Progenitor cell of endocrine pancreas (in vitro differentiated cells): ENCODE results near the gene INTS1. TPM values are rescaled to one million over a fixed set of nuclear protein-coding genes. Genes with fewer than 3 reads are reported as not detected.

Source experiments
- DNase-seq: peaks from one replicate; pipeline ENCODE4 v3.0.0; 2021; ENCODE audit warnings: low spot score; ENCODE audit not compliant: unreplicated experiment
- H3K27ac Mint-ChIP-seq: 2 replicates; pipeline ENCODE4 v1.8.0; 2021; ENCODE audit warnings: mild to moderate bottlenecking, moderate library complexity, mixed read lengths
- H3K27me3 Mint-ChIP-seq: 2 replicates; pipeline ENCODE4 v1.8.0; 2021; ENCODE audit warnings: mixed read lengths
- H3K36me3 Mint-ChIP-seq: 2 replicates; pipeline ENCODE4 v1.8.0; 2022; ENCODE audit warnings: mixed read lengths; ENCODE audit not compliant: insufficient read depth
- H3K4me1 Mint-ChIP-seq: 2 replicates; pipeline ENCODE4 v1.8.0; 2021; ENCODE audit warnings: low read depth, mixed read lengths
- H3K4me3 Mint-ChIP-seq: 2 replicates; pipeline ENCODE4 v1.8.0; 2021; ENCODE audit warnings: low read depth, mild to moderate bottlenecking, moderate library complexity, mixed read lengths
- H3K9me3 Mint-ChIP-seq: 2 replicates; pipeline ENCODE4 v1.8.0; 2021; ENCODE audit warnings: low read depth, mixed read lengths
- total RNA-seq: library from RNA; stranded (reverse); gene quantifications from 2 replicates; pipeline ENCODE4 v1.2.1, GENCODE V29; 2021
- TF ChIP-seq, protein P1 (sequence below): fragments of 200-600 bp; sonication (generic); IDR thresholded peaks from one replicate; pipeline ENCODE4 v1.5.0; 2021; ENCODE audit warnings: antibody characterized with exemption, mild to moderate bottlenecking; ENCODE audit not compliant: unreplicated experiment

INTS1 gene
- total RNA-seq, 1 donor from 2014 or later: 145 TPM

DNA sequence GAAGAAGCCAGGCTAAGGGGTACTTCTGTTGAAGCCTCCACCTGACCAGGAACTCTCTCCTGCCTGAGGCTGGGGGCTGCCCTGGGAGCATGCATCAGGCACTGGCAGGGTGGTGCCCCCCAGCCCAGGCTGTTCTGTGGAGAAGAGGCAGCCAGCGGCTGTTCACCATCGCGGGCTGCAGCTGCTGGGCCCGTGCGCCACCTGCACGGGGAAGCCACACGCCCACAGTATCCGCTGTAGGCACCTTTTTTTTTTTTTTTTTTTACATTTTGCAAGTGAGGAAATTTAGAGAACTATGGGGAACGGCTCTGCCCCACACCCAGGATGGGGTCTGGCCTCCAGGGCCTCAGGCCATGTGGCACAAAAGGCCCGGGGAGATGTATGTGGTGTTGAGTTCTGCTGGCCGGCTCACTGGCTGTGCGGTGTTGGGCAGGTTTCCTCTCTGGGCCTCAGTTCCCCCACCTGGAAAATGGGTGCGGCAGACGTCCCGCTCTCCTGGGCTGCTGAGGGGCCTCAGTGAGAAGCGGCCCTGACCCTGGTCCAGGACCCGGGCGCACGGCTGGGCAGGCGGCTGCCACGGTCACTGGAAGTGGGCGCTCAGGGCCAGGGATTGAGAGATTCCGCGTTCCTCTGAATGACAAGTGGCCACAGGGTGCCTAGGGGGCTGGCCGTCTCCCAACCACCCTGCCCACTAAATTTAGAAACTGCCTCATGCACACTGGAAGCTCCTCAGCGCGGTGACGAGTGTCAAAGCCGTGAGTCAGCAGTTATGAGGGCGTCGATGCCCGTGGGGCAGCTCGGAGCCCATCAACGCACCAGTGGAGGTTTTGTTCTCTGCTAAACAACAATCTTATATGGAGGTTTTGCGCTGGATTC lies 8.8 kb upstream of the INTS1 start:
- Mint-ChIP-seq H3K4me1 (peaks cover 6% of the 10 kb centered on the region), H3K36me3 (no peaks in the 10 kb centered on the region), H3K27me3 (no peaks in the 10 kb centered on the region), H3K27ac (no peak overlapping the region), H3K4me3 (no peak overlapping the region), H3K9me3 (no peaks in the 10 kb centered on the region)
- TF ChIP-seq, protein P1, sequence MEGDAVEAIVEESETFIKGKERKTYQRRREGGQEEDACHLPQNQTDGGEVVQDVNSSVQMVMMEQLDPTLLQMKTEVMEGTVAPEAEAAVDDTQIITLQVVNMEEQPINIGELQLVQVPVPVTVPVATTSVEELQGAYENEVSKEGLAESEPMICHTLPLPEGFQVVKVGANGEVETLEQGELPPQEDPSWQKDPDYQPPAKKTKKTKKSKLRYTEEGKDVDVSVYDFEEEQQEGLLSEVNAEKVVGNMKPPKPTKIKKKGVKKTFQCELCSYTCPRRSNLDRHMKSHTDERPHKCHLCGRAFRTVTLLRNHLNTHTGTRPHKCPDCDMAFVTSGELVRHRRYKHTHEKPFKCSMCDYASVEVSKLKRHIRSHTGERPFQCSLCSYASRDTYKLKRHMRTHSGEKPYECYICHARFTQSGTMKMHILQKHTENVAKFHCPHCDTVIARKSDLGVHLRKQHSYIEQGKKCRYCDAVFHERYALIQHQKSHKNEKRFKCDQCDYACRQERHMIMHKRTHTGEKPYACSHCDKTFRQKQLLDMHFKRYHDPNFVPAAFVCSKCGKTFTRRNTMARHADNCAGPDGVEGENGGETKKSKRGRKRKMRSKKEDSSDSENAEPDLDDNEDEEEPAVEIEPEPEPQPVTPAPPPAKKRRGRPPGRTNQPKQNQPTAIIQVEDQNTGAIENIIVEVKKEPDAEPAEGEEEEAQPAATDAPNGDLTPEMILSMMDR: no peak
- no peak for DNase-seq

DNA sequence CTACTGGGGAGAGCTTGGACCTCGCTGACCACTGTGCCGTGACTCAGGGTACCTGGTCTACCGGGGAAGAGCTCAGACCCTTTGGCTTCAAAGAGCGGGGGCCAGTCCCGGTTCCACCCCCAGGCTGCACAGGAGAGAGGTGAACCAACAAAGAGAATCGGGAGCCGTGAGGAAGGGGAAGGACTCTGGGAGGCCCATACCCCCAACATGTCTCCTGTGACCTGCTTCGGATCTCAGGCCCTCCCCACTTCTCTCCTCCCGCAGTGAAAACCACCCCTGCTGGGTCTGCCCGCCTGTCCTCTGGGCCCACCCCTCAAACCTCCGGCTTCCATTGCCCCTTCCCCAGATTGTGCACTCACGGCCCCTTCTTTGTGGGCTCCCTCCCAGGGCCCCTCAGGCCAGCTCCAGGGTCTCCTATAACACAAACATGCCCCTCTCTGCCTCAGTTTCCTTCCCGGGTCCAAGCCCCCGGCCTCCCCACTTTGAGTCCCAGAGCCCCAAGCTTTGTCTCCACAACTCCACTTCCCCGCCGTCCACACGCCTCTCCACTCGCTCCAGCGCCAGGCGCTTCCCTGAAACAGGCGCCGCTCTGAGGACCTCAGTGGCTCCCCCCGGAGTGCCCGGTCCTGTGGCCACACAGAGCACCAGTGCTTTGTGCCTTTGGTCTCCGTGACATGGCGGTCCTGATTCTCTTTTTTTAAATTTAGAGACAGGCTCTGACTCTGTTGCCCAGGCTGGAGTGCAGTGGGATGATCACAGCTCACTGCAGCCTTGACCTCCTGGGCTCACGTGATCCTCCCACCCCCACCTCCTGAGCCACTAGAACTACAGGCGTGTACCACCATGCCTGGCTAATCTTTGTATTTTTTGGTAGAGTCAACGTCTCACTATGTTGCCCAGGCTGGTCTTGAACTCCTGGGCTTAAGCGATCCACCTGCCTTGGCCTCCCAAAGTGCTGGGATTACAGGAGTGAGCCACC lies 7.5 kb upstream of the INTS1 start:
- Mint-ChIP-seq H3K27ac (no peak overlapping the region), H3K4me1 (peaks cover 9% of the 10 kb centered on the region), H3K36me3 (no peaks in the 10 kb centered on the region), H3K4me3 (no peak overlapping the region), H3K27me3 (no peaks in the 10 kb centered on the region), H3K9me3 (no peaks in the 10 kb centered on the region)
- DNase-seq: no peak
- TF ChIP-seq, protein P1: no peak

DNA sequence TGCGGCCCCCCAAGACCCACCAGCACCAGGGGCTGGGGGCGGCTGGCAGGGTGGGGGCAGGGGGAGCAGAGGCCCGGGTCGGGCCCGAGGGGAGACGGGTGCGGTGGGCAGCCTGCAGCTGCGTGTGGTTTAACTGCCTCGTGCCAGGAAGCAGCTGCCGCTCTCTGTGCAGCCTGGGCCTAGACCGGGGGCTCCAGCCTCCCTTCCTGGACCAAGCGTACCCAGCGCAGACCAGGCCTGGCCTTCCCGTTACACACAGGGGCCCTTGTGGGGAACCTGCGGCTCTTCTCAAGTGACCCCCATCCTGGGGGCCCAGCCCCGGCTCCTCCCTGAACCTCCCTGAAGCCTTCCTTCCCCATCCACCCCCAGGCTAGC lies 6.6 kb upstream of the INTS1 start:
- no peaks in the 10 kb centered on the region for H3K36me3 Mint-ChIP-seq
- H3K27ac Mint-ChIP-seq: no peak overlapping the region
- H3K9me3 Mint-ChIP-seq: no peaks in the 10 kb centered on the region
- TF ChIP-seq, protein P1: no peak
- H3K4me3 Mint-ChIP-seq: no peak overlapping the region
- H3K4me1 Mint-ChIP-seq: peaks cover 8% of the 10 kb centered on the region
- no peaks in the 10 kb centered on the region for H3K27me3 Mint-ChIP-seq
- DNase-seq: no peak

DNA sequence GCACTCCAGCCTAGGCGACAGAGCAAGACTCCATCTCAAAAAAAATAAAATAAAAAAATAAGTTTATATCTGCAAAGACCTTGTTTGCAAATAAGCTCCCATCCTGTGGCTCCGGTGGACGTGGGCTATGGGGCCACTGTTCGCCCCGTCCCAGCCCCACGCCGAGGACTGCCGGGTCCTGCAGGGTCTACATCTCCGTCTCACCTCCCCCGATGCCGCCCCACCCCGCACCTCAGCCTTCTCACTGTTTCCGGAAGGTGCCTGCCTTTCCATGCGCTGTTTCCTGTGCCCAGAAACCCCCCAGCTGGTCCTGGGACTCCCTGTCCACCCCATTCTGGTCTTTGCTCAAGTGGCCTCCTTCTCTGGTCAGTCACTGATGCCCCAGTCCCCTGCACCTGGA lies 5.0 kb upstream of the INTS1 start:
- TF ChIP-seq, protein P1: no peak
- no peak overlapping the region for H3K27ac Mint-ChIP-seq
- no peaks in the 10 kb centered on the region for H3K36me3 Mint-ChIP-seq
- H3K4me1 Mint-ChIP-seq: peaks cover 11% of the 10 kb centered on the region
- H3K27me3 Mint-ChIP-seq: no peaks in the 10 kb centered on the region
- no peak for DNase-seq
- no peak overlapping the region for H3K4me3 Mint-ChIP-seq
- no peaks in the 10 kb centered on the region for H3K9me3 Mint-ChIP-seq

DNA sequence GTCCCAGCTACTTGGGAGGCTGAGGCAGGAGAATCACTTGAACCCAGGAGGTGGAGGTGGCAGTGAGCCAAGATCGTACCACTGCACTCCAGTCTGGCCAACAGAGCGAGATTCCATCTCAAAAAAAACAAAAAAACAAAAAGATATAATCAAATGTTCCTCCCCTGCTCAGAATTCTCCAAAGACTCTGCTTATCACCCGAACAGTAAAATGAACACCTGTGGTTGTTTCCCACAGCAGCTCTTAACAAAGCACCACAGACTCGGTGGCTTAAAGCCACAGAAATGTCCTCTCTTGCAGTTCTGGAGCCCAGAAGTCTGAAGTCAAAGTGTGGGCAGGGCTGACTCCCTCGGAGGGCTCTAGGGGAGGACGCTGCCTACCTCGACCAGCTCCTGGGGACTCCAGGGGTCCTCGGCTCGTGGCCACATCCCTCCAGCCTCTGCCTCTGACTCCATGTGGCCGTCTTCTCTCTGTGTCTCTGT lies 4.1 kb upstream of the INTS1 start:
- Mint-ChIP-seq H3K4me1 (peaks cover 13% of the 10 kb centered on the region), H3K4me3 (no peak overlapping the region), H3K27me3 (no peaks in the 10 kb centered on the region), H3K27ac (peak overlapping the region; percentile 64), H3K9me3 (no peaks in the 10 kb centered on the region), H3K36me3 (no peaks in the 10 kb centered on the region)
- no peak for DNase-seq
- TF ChIP-seq, protein P1: no peak
